Pons (tissue), 1 donor: ENCODE measurements around the gene PCMT1.
"Not testable (repeated sequence)": the region's sequence is repeated elsewhere in the genome, so short reads cannot be mapped to it uniquely, and the experiment has no call there.

Experiments
- DNase-seq: peaks from one replicate; pipeline ENCODE4 v3.0.0-alpha.2; 2016; ENCODE audit warnings: low spot score

Gene PCMT1

GRCh38 chr6:149820506-149820905, 71.0 kb downstream of the PCMT1 start:
- no peak for DNase-seq

GRCh38 chr6:149821492-149821891, 72.0 kb downstream of the PCMT1 start:
- no peak for DNase-seq

DNA sequence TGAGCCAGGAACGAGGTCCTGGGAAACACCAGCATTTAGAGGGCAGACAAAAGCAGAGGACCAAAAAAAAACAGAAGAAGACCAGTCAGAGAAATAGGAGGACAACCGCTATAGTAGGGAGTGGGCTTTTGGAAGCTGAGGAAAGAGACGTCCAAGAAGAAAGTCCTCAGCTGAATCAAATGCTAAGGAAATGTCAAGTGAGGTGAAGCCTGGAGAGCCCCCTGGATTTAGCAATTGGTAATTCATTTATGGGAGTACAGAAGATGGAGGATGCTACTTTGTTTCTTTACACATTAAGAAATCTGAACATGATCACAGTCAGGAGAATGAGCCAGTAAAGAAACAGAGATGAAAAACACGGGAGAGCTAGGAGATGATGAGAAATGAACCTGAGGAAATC, 73.5 kb downstream of the PCMT1 start:
- DNase-seq = no peak

GRCh38 chr6:149825292-149825691, 75.8 kb downstream of the PCMT1 start:
- DNase-seq = no peak

GRCh38 chr6:149830731-149831307, 81.3 kb downstream of the PCMT1 start:
- DNase-seq = peak; percentile 81

DNA sequence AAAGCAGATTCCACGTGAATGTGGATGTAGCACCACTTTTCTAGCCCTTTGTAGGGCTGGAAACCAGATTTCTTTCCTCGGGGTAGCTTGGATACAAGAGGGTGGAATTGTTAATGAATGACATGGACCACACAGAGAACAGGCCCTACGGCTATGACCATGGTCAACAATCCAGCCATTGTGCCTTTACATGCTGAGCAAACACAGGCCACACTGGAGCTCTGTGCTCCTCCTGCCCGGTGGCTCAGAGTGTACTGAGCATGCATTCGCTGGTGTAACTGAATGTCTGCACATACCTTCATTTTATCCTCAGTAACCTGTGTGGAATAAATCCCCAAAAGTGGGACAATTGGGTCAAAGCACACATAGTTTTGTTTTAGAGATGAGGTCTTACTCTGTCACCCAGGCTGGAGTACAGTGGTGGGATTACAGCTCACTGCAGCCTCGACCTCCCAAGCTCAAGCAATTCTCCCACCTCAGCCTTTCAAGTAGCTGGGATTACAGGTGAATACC, 81.8 kb downstream of the PCMT1 start:
- DNase-seq = peak; percentile 94

DNA sequence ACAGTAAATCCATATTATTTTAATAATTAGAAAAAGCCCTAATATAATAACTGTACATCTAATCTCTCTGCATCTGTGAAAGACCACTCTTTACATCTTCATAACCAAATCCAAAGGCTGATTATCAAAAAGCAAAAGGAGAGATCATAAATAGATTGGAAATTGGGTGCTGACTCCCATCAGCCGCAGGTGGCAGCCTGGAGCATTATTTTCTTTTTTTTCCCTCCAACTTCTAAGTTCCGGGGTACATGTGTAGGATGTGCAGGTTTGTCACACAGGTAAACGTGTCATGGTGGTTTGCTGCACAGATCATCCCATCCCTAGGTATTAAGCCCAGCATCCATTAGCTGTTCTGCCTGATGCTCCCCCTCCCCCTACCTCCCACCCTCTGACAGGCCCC, 84.1 kb downstream of the PCMT1 start:
- no peak for DNase-seq

GRCh38 chr6:149834513-149835481, 85.3 kb downstream of the PCMT1 start:
- peak; percentile 82 for DNase-seq

- DNase-seq = peak; percentile 63
These were observed 91.0 kb downstream of the PCMT1 start for GRCh38 chr6:149840345-149841075.

DNA sequence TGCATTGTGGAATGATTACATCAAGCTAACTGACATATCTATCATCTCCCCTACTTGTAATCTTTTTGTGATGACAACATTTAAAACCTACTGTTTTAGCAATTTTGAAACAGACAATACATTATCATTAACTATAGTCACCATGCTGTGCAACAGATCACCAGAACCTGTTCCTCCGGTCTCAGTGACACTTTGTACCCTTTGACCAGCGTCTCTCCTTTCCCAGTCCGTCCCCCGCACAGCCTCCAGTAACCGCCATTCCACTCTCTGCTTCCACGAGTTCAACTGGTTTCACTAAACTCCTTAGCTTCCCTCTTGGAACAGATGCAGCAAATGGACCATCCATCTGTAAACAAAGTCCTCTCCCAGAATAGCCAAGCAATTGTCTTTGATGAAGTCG, 92.8 kb downstream of the PCMT1 start:
- no peak for DNase-seq

- DNase-seq = no peak
These were observed 93.6 kb downstream of the PCMT1 start for GRCh38 chr6:149843051-149843633.

- not testable (repeated sequence) for DNase-seq
These were observed 94.5 kb downstream of the PCMT1 start for GRCh38 chr6:149844036-149844435.

- no peak for DNase-seq
These were observed 94.9 kb downstream of the PCMT1 start for GRCh38 chr6:149844480-149844879.

DNA sequence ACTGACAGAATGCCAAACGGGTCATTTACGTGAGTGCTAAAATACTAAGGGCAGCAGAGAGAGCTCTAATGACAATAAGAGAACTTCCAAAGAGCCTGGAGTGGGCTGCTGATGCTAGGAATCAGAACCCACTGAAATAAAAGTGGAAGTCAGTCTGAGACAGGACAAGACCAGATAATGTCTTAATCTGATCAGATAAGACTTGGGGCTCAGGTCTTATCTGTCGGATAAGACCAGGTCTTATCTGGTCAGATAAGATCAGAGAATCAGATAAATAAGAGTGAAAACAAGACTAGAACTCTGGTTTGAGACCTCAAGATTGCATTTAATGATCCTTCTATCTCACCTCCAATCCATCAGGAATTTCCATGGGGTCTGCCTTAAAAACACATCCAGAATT, 96.0 kb downstream of the PCMT1 start:
- DNase-seq = no peak

DNA sequence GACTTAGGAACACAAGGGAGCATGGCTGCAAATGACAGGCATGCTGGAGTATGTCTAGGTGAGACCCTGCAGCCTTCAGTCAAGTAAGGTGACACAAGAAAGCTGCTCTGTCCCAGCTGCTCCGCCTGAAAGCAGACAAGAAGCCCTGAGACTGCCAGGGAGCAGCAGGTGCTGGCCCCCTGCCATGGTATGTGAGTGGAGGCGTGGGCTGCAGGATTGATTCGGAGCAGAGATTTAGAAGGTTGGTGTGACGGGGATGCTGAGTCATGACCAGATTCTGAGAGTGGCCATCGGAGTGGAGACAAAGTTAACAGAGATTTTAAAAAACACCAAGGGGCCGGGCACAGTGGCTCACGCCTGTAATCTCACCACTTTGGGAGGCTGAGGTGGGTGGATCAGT, 96.8 kb downstream of the PCMT1 start:
- DNase-seq = no peak

DNA sequence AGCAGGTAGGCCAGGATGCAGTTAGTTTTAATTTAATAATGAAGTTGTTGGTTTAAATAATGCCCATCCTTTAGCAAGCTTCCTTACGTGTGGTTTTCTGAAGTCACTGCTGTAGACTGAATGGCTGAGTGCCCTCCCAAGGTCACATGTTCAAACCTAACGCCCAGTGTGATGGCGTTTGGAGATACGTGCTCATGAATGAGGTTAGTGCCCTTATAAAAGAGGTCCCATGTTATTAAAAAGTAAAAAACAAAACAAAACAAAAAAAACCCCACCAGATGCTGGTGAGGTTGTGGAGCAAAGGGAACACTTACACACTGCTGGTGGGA, 98.4 kb downstream of the PCMT1 start:
- no peak for DNase-seq

DNA sequence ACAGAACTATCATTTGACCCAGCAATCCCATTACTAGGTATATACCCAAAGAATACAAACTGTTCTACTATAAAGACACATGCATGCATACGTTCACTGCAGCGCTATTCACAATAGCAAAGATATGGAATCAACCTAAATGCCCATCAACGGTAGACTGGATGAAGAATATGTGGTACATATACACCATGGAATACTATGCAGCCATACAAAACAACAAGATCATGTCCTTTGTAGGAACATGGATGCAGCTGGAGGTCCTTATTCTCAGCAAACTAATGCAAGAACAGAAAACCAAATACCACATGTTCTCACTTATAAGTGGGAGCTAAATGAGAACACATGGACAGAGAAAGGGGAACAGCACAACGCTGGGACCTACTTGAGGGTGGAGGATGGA, 98.8 kb downstream of the PCMT1 start:
- DNase-seq = not testable (repeated sequence)

DNA sequence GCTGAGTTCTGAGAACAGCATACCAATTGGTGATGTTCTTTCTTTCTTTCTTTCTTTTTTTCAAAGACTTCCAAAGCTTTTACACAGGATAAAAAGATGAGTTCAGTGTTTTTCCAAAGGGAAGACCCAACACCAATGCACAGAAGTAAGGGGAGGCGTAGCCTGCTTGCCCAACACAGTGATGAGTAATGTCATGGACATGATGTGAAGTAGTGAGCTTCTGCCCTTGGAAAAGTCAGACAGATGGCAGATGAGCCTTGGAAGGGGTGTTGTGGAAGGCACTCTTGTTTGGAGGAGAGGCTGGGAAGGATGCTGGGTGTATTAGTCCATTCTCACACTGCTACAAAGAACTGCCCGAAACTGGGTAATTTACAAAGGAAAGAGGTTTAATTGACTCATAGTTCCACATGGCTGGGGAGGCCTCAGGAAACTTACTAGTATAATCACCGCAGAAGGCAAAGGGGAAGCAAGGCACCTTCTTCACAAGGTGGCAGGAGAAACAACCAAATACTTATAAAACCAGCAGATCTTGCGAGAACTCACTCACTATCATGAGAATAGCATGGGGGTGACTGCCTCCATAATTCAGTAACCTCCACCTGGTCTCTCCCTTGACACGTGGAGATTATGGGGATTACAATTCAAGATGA, 102.0 kb downstream of the PCMT1 start:
- DNase-seq = no peak

DNA sequence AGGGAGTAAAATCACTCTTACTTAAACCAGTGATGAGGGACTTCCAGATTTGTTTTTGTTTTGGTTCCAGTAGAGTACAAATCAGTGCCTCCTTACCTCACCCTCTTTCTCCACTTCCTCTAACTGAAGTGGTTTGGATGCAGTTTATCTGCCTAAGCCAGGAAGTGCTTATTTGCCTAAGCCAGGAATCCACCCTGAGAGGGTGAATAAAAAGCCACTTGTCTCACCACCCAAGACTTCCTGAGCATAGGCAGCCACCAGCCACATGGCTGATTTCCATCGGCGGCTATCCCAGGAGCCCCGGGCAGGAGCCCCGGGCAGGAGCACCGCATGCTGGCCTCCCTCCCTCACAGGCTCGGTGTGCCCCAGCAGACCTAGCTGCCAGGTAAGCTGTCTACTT, 102.6 kb downstream of the PCMT1 start:
- no peak for DNase-seq

DNA sequence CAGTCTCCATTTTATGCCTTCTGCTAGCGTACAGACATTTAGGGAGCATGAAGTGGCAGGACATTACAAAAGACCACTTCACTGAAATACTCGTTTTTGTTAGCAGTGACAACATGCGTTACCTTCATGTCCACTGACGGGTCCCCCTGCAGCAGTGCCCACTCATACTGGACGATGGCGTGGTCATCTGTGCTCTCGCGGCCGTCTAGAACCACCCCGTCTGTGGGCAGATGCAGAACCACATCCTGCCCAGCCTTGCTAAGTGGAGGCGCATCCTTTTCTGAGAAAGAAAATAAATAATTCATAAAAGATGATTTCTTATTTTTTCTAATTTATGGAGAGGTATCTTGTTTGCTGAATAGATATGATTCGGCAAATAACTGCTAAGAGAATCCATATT, 103.3 kb downstream of the PCMT1 start:
- DNase-seq = no peak

DNA sequence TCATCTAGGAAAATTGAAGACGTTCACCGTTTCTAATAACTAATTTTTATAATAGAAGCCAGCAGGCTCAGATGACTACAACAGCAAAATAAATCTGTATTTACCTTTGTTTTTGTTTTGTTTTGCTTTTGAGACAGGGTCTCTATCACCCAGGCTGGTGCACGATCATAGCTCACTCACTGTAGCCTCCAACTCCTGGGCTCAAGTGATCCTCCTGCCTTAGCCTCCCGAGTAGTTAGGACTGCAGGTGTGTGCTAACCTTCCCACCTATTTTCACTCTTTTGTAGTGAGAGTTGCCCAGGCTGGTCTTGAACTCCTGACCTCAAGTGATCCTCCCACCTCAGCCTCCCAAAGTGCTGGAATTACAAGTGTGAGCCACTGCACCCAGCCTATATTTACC, 104.5 kb downstream of the PCMT1 start:
- not testable (repeated sequence) for DNase-seq

DNA sequence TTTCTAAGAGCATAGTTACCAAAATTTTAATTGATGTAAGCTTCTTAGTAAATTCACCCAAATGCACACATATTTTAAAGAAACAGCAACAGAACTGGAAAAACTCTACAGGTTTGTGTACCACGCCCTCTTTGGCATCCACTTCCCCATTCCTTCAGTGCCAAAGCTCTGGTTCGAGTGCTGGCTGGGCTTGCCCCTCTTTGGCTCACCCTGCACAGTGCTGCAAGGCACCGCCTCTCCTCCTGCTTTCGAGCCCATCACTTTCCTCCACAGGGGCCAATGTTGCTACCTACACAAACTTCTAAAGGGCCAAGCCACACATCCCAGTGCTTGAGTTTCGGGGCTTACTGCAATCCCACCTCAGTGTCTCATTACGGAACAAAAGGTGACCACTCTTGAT, 105.0 kb downstream of the PCMT1 start:
- DNase-seq = no peak
